ENCODE results near the gene AGO3. TPM values are rescaled to one million over a fixed set of nuclear protein-coding genes. Genes with fewer than 3 reads are reported as not detected.
A peak's percentile ranks its signal among the peaks of the same experiment; 100 is the strongest.

AGO3 gene
- total RNA-seq, 4 donors from 2014 or later, result 19.9 to 23.3 (median 21.0) TPM

DNA sequence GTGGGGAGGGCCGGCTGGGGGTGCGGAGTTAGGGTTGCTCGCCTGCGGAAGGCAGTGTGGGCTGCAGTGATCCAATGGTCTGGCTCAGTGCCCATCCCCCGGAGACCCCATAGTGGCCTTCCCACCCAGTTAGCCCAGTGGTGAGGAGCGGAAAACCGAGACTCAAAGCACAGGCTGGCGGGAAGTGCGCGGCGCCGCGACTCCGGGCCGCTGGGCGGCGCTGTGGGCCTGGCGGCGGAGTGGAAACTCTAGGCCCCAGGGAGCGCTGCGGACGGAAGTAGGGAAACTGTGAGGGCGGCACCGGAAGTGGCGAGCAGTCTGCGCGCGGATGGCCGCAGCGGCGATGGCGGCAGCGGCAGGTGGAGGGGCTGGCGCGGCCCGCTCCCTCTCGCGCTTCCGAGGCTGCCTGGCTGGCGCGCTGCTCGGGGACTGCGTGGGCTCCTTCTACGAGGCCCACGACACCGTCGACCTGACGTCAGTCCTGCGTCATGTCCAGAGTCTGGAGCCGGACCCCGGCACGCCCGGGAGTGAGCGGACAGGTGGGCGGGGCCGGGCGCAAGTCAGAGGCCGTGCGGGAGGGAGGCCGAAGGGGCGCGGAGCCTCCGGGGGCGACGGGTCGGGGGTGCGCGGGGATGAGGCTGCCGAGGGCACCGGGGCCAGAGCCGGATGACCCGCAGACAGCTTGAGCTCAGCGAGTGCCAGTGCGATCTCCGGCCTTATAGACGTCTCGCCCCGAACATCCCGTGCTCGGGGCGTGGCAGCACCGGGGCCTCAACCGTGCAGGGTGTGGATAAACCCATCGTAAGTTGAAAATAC, 157.9 kb downstream of the AGO3 start, which contains the start of gene ADPRS:
Gene ADPRS, plus strand, starts transcription at position 316 of the 816 bp plus-strand sequence. Its CDS starts 13 bp downstream, at position 329.
- Histone ChIP-seq H3K36me3 (peaks cover 20 to 38% (median 32%) of the 10 kb centered on the region in 4 donors), H3K4me3 (peak within 1 kb of the TSS; percentile 64 to 100 (median 88)), H3K9me3 (no peaks in the 10 kb centered on the region), H3K27me3 (peaks cover 0 to 27% (median under 1%) of the 10 kb centered on the region in 4 donors), H3K4me1 (peaks cover 28 to 58% (median 52%) of the 10 kb centered on the region in 4 donors), H3K27ac (replicated peaks in 1 of 4) (peak within 1 kb of the TSS; percentile 86 to 94 (median 90))
- 0% methylated on average over 19 of the region's 84 CpGs for WGBS
- intact Hi-C loops (cut with DNase I), result no loop called here
- TF ChIP-seq POLR2A (IDR thresholded peaks at IDR 0.05; ENCODE audit: low read depth) (peak; percentile 87), EP300 (IDR thresholded peaks at IDR 0.05) (no peak), POLR2AphosphoS5 (IDR thresholded peaks at IDR 0.05) (peak; percentile 98)
- TF ChIP-seq, protein P1, sequence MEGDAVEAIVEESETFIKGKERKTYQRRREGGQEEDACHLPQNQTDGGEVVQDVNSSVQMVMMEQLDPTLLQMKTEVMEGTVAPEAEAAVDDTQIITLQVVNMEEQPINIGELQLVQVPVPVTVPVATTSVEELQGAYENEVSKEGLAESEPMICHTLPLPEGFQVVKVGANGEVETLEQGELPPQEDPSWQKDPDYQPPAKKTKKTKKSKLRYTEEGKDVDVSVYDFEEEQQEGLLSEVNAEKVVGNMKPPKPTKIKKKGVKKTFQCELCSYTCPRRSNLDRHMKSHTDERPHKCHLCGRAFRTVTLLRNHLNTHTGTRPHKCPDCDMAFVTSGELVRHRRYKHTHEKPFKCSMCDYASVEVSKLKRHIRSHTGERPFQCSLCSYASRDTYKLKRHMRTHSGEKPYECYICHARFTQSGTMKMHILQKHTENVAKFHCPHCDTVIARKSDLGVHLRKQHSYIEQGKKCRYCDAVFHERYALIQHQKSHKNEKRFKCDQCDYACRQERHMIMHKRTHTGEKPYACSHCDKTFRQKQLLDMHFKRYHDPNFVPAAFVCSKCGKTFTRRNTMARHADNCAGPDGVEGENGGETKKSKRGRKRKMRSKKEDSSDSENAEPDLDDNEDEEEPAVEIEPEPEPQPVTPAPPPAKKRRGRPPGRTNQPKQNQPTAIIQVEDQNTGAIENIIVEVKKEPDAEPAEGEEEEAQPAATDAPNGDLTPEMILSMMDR (IDR thresholded peaks at IDR 0.05), result peak; percentile 98 to 99 (median 99)
- peak; percentile 96 for DNase-seq (ENCODE audit: extremely low spot score)

DNA sequence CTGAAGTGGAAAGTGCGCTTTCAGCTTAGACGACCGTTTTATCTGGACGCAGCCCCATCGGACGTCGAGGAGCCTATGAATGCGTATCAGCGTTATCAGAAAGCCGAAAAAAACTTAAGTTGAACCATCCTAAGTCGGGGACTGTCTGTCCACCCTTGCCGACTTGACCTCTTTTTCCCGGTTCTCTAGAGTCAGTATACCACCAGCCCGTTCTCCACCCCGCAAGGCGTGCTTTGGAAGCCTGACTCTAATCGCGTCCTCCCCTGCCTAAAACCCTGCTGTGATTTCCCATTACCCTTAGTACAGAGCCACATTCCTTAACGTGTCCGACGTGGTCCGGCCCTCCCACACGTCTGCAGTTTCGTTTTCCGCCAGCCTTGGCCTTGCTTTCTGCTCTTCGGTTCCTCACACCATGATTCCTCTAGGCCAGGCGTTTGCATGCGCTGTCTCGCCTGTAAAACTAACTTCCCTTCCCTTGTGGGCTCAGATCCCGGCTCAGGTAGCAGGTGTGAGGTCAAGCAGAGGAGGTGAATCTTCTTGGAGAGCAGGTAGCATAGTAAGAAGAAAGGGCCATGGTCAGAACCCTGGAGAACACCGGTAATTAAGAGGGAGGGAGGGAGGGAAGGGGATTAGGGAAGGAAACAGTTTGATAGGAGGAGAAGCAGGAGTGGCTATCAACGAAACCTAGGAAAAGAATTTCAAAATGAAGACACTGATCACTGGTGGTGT, 158.7 kb downstream of the AGO3 start:
- H3K27ac ChIP-seq (replicated peaks in 1 of 4), result peak overlapping the region; percentile 86 to 94 (median 90)
- intact Hi-C loops (cut with DNase I), result no loop called here
- WGBS, result 7% methylated on average over 31 of the region's 32 CpGs
- peak overlapping the region; percentile 64 to 100 (median 88) for H3K4me3 ChIP-seq
- H3K4me1 ChIP-seq, result peaks cover 20 to 58% (median 51%) of the 10 kb centered on the region in 4 donors
- peaks cover 28 to 46% (median 39%) of the 10 kb centered on the region in 4 donors for H3K36me3 ChIP-seq
- DNase-seq (ENCODE audit: extremely low spot score), result no peak
- TF ChIP-seq, protein P1 (IDR thresholded peaks at IDR 0.05), result no peak
- no peak for TF ChIP-seq EP300 (IDR thresholded peaks at IDR 0.05)
- TF ChIP-seq POLR2AphosphoS5 (IDR thresholded peaks at IDR 0.05), result no peak
- TF ChIP-seq POLR2A (IDR thresholded peaks at IDR 0.05; ENCODE audit: low read depth), result no peak
- H3K27me3 ChIP-seq, result peaks cover 0 to 20% (median 0%) of the 10 kb centered on the region in 4 donors
- no peaks in the 10 kb centered on the region for H3K9me3 ChIP-seq

- no peaks in the 10 kb centered on the region for H3K9me3 ChIP-seq
- peaks cover 28 to 61% (median 52%) of the 10 kb centered on the region in 4 donors for H3K36me3 ChIP-seq
- H3K4me1 ChIP-seq, result peaks cover 19 to 63% (median 57%) of the 10 kb centered on the region in 4 donors
- no peak overlapping the region for H3K4me3 ChIP-seq
- 80% methylated on average over 4 of the region's 4 CpGs for WGBS
- TF ChIP-seq POLR2AphosphoS5 (IDR thresholded peaks at IDR 0.05) (no peak), POLR2A (IDR thresholded peaks at IDR 0.05; ENCODE audit: low read depth) (no peak), EP300 (IDR thresholded peaks at IDR 0.05) (no peak)
- TF ChIP-seq, protein P1 (IDR thresholded peaks at IDR 0.05), result no peak
- no peak for DNase-seq (ENCODE audit: extremely low spot score)
- no peak overlapping the region for H3K27ac ChIP-seq (replicated peaks in 1 of 4)
- intact Hi-C loops (cut with DNase I), result no loop called here
- H3K27me3 ChIP-seq, result peaks cover 0 to 8% (median 0%) of the 10 kb centered on the region in 4 donors
Observed at GRCh38 chr1:36091141-36091540, 160.2 kb downstream of the AGO3 start.

- TF ChIP-seq POLR2A (IDR thresholded peaks at IDR 0.05; ENCODE audit: low read depth) (no peak), POLR2AphosphoS5 (IDR thresholded peaks at IDR 0.05) (no peak), EP300 (IDR thresholded peaks at IDR 0.05) (no peak)
- TF ChIP-seq, protein P1 (IDR thresholded peaks at IDR 0.05), result no peak
- peaks cover 28 to 61% (median 58%) of the 10 kb centered on the region in 4 donors for H3K36me3 ChIP-seq
- no peak for DNase-seq (ENCODE audit: extremely low spot score)
- H3K27ac ChIP-seq (replicated peaks in 1 of 4), result no peak overlapping the region
- no peak overlapping the region for H3K4me3 ChIP-seq
- H3K4me1 ChIP-seq, result peaks cover 19 to 65% (median 60%) of the 10 kb centered on the region in 4 donors
- no peaks in the 10 kb centered on the region for H3K9me3 ChIP-seq
- intact Hi-C loops (cut with DNase I), result no loop called here
- H3K27me3 ChIP-seq, result peaks cover 0 to 2% (median 0%) of the 10 kb centered on the region in 4 donors
- WGBS, result 86% methylated on average over 11 of the region's 13 CpGs
Observed at GRCh38 chr1:36091698-36092097, 160.8 kb downstream of the AGO3 start.
